GM12892 (cell line): Measurements from ENCODE around the gene PGAP2.

Experiments
- POLR2A ChIP-seq: IDR thresholded peaks from 2 replicates; pipeline ENCODE4 v1.6.1; 2011; ENCODE audit warnings: low read depth, low read length, control low read depth
- POLR2AphosphoS5 ChIP-seq: IDR thresholded peaks from 2 replicates; pipeline ENCODE4 v1.6.1; 2011; ENCODE audit warnings: low read depth, low read length, control low read depth
- TAF1 ChIP-seq: IDR thresholded peaks from 2 replicates; pipeline ENCODE4 v1.6.1; 2011; ENCODE audit warnings: low read depth, mild to moderate bottlenecking, control low read depth, low read length, borderline replicate concordance

- TF ChIP-seq POLR2A (no peak), TAF1 (no peak), POLR2AphosphoS5 (no peak)
These were observed 28.5 kb downstream of the PGAP2 start for GRCh38 chr11:3836903-3837302.
